HG03558 (cell line): ENCODE data around the gene EPS15.
"Not testable (repeated sequence)": the region's sequence is repeated elsewhere in the genome, so short reads cannot be mapped to it uniquely, and the experiment has no call there.

ENCODE experiments used
- ATAC-seq: cut with Tn5 transposase; IDR thresholded peaks from one replicate; pipeline ENCODE4 v1.9.1; 2021; ENCODE audit warnings: moderate number of reproducible peaks; ENCODE audit not compliant: unreplicated experiment; ENCODE audit errors: extremely low read depth

The EPS15 gene

GRCh38 chr1:51519048-51519864 is at the start of gene EPS15:
TSS of gene EPS15 (minus strand) at chr1:51519266. CDS start at chr1:51519231, 35 bp downstream.
- peak; percentile 31 for ATAC-seq

DNA sequence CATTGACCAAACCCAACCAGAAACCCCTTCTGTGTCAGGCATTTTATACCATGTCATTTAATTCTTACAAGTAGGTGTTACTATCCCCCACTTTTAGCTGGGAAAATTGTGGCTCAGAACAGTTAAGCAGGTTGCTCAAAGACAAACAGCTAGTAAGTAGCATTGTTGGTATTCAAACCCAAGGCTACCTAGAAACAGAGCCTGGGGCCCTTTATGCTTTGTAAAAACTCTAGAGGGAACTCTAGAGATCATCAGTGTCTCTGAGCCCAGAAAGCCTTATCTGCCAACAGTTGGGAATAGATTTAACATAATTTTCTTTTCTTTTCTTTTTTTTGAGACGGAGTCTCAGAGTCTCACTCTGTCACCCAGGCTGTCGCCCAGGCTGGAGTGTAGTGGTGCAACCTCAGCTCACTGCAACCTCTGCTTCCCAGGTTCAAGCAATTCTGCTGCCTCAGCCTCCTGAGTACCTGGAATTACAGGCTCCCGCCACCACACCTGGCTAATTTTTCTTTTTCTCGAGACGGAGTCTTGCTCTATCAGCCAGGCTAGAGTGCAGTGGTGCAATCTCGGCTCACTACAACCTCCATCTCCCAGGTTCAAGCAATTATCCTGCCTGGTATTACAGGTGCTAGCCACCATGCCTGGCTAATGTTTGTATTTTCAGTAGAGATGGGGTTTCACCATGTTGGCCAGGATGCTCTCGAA is 49.3 kb upstream of the EPS15 start:
- no peak for ATAC-seq

GRCh38 chr1:51567653-51568052 is 48.6 kb upstream of the EPS15 start:
- no peak for ATAC-seq

DNA sequence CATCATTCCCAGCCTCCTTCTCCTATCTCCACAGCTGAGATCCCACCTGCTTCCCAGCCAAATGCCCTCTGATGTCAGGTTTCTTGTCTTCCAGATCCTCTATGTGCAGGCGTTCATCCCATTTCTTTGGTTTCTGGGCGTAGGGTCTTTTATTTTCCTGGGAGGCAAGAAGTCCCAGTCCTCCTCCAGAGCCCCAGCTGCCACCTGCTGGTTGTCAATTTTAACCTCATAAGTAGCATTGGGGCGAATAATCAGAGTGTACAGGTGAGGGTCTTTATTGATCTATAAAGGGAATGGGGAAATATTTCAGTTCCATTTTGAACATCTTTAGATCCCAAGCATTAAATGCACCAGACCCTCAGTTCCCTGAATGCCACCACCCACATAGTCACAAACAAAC is 47.2 kb upstream of the EPS15 start:
- no peak for ATAC-seq

DNA sequence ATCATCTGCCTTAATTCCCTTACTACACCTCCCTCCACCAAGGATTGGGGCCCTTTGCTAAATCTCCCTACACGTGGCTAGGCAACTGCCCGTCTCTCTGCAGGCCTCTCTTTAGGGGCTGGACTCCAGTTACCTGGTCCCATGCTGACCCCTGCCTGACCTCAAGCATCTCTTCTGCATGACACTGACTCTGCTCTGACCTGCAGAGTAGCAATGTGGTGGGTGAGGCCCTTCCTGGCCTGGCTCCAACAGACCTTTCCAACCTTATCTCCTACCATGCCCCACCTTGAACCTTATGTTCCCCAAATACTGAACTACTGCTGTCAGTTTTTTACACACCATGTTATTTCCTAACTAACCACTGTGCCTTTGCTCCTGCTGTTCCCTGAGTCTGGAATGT is 45.9 kb upstream of the EPS15 start:
- no peak for ATAC-seq

- no peak for ATAC-seq
Observed at GRCh38 chr1:51564124-51564523, 45.1 kb upstream of the EPS15 start.

DNA sequence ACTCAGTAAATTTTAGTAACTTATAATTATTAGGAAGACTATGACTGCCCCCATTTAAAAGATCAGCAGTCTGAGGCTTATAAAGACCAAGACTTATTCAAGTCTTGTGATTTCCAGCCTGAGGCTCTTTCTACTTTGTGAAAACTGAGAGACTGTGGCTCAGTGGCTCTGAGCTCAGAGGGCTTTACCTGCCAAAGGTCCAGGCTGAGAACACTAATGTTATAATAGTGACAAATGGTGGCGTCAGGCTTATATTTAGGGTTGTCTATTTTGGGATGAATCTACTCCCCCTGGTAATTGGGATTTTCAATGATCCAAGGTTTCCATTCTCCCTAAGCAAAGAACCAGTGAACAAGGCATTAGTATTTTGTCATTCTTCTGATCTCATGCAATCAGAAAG is 42.6 kb upstream of the EPS15 start:
- ATAC-seq = no peak

GRCh38 chr1:51560895-51561294 is 41.8 kb upstream of the EPS15 start:
- not testable (repeated sequence) for ATAC-seq

GRCh38 chr1:51560034-51560433 is 41.0 kb upstream of the EPS15 start:
- ATAC-seq = no peak

GRCh38 chr1:51559501-51559900 is 40.4 kb upstream of the EPS15 start:
- no peak for ATAC-seq

DNA sequence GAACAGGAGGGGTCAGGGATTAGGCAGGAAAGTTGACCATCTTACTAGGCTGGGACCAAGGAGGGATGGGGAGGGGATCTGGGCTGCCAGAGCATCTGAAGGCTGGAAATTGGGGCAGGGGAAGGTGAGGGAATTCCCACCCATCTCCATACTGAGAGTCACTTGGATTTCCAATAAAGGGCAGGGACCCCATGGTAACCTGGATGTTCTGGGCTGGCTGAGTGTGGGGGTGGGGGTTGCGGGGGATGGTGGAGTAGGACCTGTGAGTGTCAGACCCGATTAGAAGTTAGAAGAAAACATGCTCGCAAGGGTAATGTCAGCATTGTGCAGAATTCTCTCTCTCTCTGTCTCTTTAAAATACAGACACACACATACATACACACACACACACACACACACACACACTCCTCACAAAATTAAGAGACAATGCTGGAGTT is 40.0 kb upstream of the EPS15 start:
- no peak for ATAC-seq

DNA sequence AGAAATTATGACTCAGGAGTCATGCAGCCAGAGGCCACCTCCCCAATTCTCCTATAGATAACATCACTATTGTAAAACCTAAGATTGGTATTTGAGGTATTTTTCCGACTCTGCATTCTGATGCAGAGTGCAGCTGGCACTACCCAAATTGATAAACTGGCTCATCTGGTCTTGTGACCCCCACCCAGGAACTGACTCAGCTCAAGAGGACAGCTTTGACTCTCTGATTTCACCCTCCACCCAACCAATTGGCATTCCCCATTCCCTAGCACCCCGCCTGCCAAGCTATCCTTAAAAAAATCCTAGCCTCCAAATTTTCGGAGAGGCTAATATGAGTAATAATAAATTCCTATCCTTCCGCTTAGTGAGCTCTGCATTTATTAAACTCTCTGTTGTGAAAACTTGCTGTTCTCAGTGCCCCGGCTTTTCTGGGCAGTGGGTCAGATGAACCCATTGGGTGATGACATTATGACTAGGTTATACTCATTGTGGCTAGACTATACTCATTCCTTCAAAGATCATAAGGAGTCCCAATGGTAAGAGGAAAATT is 39.4 kb upstream of the EPS15 start:
- ATAC-seq = no peak

DNA sequence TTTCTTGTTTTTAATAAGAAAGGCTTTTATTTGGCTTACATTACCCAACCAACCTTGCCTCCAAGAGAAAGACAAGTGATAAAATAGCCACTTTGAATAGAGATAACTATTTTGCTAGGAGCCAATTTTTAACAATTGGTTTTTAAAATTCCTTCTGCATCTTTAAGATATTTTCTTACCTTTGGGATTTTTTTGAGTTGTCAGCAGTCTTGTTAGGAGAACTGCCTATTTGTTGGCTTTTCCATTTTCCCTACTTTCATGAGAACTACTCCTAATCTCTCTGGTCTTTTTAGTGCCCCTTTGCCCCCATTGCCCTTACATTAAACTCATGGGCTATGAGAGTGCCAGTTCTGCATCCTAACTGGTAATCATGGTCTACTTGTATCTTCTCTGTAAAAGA is 38.1 kb upstream of the EPS15 start:
- no peak for ATAC-seq

DNA sequence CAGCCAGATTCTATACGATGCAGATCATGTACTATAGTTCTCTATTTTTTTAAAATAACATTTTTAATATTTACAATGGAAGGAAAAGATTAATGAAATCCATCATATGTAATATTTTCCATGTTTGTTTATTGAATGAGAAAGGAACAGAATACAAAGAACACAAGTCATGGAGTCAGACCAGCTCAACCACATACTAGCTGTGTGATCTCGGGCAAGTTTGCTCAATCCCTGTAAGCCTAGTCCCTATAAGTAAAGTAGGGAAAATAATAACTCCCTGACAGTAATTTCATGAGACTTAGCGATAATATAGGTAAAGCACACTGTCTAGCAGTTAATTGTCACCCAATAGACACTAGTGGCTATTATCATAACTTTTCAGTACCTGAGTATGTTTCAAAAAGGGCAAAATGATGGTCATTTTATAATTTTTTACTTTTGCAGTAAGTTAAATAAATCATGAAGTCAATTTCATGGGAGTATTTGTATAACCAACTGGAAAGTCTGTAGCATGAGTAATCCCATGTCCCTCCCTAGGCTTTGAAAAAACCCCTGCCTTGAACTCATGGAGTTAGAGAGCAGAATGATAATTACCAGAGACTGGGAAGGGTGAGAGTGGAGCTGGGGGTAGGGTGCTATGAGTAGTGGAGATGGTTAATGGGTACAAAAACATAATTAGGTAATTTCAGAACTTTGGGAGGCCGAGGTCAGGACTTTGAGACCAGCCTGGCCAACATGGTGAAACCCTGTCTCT is 37.0 kb upstream of the EPS15 start:
- ATAC-seq = no peak

DNA sequence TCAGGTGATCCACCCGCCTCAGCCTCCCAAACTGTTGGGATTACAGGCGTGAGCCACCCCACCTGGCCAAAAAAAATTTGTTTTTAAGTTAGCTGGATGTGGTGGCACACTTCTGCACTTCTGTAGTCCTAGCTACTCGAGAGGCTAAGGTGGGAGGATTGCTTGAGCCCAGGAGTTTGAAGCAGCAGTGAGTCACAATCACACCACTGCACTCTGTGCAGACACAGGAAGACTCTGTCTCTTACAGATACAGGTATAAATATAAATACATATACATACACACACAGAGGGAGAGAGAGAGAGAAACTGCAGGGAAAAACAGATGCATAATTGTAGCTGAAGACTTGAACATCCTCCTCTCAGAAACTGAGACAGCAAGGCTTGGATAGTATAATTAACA is 34.8 kb upstream of the EPS15 start:
- no peak for ATAC-seq

GRCh38 chr1:51552929-51553807 is 34.1 kb upstream of the EPS15 start:
- ATAC-seq = no peak

DNA sequence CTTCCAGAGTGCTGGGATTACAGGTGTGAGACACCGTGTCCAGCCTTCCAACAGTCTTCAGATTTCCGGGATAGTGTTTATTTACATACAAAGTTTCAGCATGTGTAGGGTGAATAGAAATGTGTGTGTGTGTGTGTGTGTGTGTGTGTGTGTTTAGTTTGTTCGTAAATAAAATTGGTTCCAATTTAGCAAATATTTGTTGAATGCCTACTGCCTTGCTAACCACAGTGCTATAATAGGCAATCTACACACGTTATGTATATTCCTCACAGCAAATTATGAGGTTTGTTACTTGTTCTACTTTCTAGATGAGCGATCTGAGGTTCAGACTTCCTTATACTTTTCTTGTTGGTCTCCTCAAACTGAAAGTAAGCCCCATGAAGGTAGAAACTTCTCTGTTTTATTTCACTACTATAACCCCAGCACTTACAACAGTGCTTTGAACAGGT is 32.8 kb upstream of the EPS15 start:
- no peak for ATAC-seq

DNA sequence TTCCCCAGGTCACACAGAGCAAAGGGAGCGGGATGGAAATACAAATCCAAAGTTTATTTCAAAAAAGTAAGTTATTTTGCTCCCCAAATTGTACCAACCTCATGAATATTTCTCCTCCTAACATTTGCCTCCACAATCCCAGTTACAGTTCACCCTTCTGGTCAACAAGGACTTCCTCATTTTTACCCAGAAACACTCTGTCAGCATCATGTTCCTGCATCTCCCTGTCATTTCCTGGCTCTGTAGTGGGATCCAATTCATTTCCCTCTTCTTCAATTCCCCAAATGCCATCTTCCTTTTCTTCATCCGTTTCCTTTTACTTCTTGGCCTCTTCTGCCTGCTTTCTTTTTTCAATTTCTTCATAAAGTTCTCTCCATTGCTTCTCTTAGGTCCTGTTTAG is 32.0 kb upstream of the EPS15 start:
- no peak for ATAC-seq

GRCh38 chr1:51549901-51550300 is 30.8 kb upstream of the EPS15 start:
- no peak for ATAC-seq
